ENCODE data around the gene PPP1CA. TPM values are rescaled to one million over a fixed set of nuclear protein-coding genes. Genes with fewer than 3 reads are reported as not detected.

Gene PPP1CA
- total RNA-seq, 1 experiment from 2014 or later = 238 TPM

DNA sequence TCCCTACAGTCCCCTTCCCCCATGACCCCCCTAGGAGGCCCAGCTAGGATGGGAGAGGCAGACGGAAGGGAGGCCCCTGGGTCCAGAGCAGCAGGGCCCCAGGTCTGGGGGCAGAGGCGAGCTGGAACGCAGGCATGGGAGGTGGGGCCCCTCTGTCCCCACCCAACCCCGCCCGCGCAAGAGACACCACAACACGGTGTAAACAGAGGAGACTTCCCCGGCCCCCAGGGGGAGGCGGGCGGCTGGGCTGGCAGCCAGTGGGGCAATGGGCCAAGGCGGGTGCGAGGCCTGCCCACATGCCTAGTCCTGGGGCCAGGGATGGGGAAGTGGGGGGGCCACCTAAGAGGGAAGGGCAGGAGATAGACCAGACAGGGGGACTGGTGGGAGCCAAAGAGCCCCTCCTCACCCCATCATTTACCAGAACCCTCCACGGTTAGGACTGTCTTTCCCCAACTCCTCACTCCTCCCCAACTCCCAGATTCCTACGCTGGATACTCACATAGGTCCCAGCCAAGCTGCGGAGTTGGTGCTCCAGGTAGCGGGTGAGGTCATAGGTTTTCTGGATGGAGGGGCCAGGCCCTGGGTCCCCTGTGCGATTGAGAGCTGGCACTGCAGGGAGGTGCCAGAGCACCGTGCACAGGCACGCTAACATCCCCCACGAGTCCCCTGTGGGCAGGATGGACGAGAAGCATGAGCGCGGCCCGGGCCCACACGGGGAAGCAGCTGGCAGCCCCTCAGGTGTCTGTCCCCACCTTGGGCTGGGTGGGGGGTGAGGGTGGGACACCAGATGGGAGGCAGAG, 34.5 kb downstream of the PPP1CA start:
- Histone ChIP-seq H3K79me2 (ENCODE audit: insufficient read depth, low read length) (peaks cover 52% of the 10 kb centered on the region), H3K4me2 (ENCODE audit: low read length) (no peak overlapping the region), H3K4me3 (replicated peaks in 1 of 2; ENCODE audit: low read depth in 1 of 2, low read length in 2 of 2) (no peak overlapping the region), H3K9ac (ENCODE audit: low read length) (no peak overlapping the region), H2AFZ (ENCODE audit: low read depth, low read length, poor library complexity, severe bottlenecking) (no peak overlapping the region), H4K20me1 (ENCODE audit: insufficient read depth) (no peaks in the 10 kb centered on the region), H3K27ac (ENCODE audit: low read depth, low read length) (no peak overlapping the region; the same call in 1 of the 2 replicates), H3K4me1 (ENCODE audit: control insufficient read depth in 1 of 2, insufficient read depth in 2 of 2, low read length in 2 of 2) (peaks cover 15 to 55% of the 10 kb centered on the region in 2 experiments), H3K9me3 (ENCODE audit: control insufficient read depth in 1 of 2, insufficient read depth in 1 of 2, low read depth in 1 of 2, low read length in 2 of 2) (no peaks in the 10 kb centered on the region), H3K36me3 (ENCODE audit: control insufficient read depth in 1 of 2, insufficient read depth in 2 of 2, low read length in 2 of 2) (peaks cover 0 to 12% of the 10 kb centered on the region in 2 experiments; a peak in 2 of 4 replicates), H3K9me2 (ENCODE audit: insufficient read depth) (no peaks in the 10 kb centered on the region), H3K27me3 (ENCODE audit: insufficient read depth, low read length) (no peaks in the 10 kb centered on the region)
- intact Hi-C loops (cut with micrococcal nuclease) = no loop called here
- DNase-seq (ENCODE audit: low read depth, low spot score) = no peak
- CTCF ChIA-PET = no interaction called here
- BruUV-seq (replicated peaks) = no TSS peak
- TF ChIP-seq JUND (IDR thresholded peaks at IDR 0.05) (no peak), CBX3 (IDR thresholded peaks at IDR 0.05; ENCODE audit: low read depth) (no peak), EZH2phosphoT487 (IDR thresholded peaks at IDR 0.05; ENCODE audit: borderline replicate concordance) (no peak), ELF1 (IDR thresholded peaks at IDR 0.05; ENCODE audit: borderline replicate concordance, low read depth) (no peak), EGR1 (IDR thresholded peaks at IDR 0.05; ENCODE audit: low read depth) (no peak), ATF3 (IDR thresholded peaks at IDR 0.05) (no peak)
- TF ChIP-seq, protein P1, sequence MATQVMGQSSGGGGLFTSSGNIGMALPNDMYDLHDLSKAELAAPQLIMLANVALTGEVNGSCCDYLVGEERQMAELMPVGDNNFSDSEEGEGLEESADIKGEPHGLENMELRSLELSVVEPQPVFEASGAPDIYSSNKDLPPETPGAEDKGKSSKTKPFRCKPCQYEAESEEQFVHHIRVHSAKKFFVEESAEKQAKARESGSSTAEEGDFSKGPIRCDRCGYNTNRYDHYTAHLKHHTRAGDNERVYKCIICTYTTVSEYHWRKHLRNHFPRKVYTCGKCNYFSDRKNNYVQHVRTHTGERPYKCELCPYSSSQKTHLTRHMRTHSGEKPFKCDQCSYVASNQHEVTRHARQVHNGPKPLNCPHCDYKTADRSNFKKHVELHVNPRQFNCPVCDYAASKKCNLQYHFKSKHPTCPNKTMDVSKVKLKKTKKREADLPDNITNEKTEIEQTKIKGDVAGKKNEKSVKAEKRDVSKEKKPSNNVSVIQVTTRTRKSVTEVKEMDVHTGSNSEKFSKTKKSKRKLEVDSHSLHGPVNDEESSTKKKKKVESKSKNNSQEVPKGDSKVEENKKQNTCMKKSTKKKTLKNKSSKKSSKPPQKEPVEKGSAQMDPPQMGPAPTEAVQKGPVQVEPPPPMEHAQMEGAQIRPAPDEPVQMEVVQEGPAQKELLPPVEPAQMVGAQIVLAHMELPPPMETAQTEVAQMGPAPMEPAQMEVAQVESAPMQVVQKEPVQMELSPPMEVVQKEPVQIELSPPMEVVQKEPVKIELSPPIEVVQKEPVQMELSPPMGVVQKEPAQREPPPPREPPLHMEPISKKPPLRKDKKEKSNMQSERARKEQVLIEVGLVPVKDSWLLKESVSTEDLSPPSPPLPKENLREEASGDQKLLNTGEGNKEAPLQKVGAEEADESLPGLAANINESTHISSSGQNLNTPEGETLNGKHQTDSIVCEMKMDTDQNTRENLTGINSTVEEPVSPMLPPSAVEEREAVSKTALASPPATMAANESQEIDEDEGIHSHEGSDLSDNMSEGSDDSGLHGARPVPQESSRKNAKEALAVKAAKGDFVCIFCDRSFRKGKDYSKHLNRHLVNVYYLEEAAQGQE (IDR thresholded peaks at IDR 0.05; ENCODE audit: low read depth) = no peak
- POLR2A ChIA-PET = no interaction called here
- ATAC-seq = no peak
- RAD21 ChIA-PET (ENCODE audit: low non-redundant PET in 1 of 2, low total read pairs in 2 of 2, uncharacterized antibody in 2 of 2, unreplicated experiment in 2 of 2) = no interaction called here
